ENCODE measurements around the gene EPS8.

The EPS8 gene

GRCh38 chr12:15662983-15663659, 126.1 kb downstream of the EPS8 start:
- TF ChIP-seq CTCF (IDR thresholded peaks at IDR 0.05; ENCODE audit: borderline replicate concordance, insufficient read depth, low read depth, low read length) = no peak
- no peak overlapping the region for H3K4me3 ChIP-seq (ENCODE audit: low read depth, low read length)

GRCh38 chr12:15662303-15662980, 126.7 kb downstream of the EPS8 start:
- no peak for TF ChIP-seq CTCF (IDR thresholded peaks at IDR 0.05; ENCODE audit: borderline replicate concordance, insufficient read depth, low read depth, low read length)
- no peak overlapping the region for H3K4me3 ChIP-seq (ENCODE audit: low read depth, low read length)

GRCh38 chr12:15651371-15651770, 137.8 kb downstream of the EPS8 start:
- no peak for TF ChIP-seq CTCF (IDR thresholded peaks at IDR 0.05; ENCODE audit: borderline replicate concordance, insufficient read depth, low read depth, low read length)
- no peak overlapping the region for H3K4me3 ChIP-seq (ENCODE audit: low read depth, low read length)

GRCh38 chr12:15650399-15651128, 138.6 kb downstream of the EPS8 start:
- no peak for TF ChIP-seq CTCF (IDR thresholded peaks at IDR 0.05; ENCODE audit: borderline replicate concordance, insufficient read depth, low read depth, low read length)
- no peak overlapping the region for H3K4me3 ChIP-seq (ENCODE audit: low read depth, low read length)

GRCh38 chr12:15649347-15649746, 139.8 kb downstream of the EPS8 start:
- no peak overlapping the region for H3K4me3 ChIP-seq (ENCODE audit: low read depth, low read length)
- no peak for TF ChIP-seq CTCF (IDR thresholded peaks at IDR 0.05; ENCODE audit: borderline replicate concordance, insufficient read depth, low read depth, low read length)

GRCh38 chr12:15648558-15648957, 140.6 kb downstream of the EPS8 start:
- no peak overlapping the region for H3K4me3 ChIP-seq (ENCODE audit: low read depth, low read length)
- no peak for TF ChIP-seq CTCF (IDR thresholded peaks at IDR 0.05; ENCODE audit: borderline replicate concordance, insufficient read depth, low read depth, low read length)

Measured in GM12875 (cell line).